GM12878 (cell line): Measurements from ENCODE around the gene TAGLN3. TPM values are rescaled to one million over a fixed set of nuclear protein-coding genes. Genes with fewer than 3 reads are reported as not detected.

Experiments
- ATAC-seq: fragments of 200-7000 bp; cut with Tn5 transposase; 3 replicates; pipeline ENCODE4 v1.9.1; 2020; ENCODE audit warnings: mild to moderate bottlenecking, moderate library complexity
- BruUV-seq: library from RNA; stranded (reverse); fragments of 400-500 nt; replicated peaks from 2 replicates; lab custom pipeline; 2021; lab: Mats Ljungman, UMichigan
- CTCF ChIA-PET: fragments of 300-600 bp; sonication (Branson Sonifier 250); formaldehyde crosslinking; extraction: SDS; loops from one replicate; lab custom pipeline; 2021; ENCODE audit warnings: inconsistent platforms; lab: Yijun Ruan, JAX
- POLR2A ChIA-PET: fragments of 350-600 bp; formaldehyde crosslinking; extraction: SDS; loops from one replicate; lab custom pipeline; 2021; ENCODE audit warnings: inconsistent platforms; lab: Charles Lee
- RAD21 ChIA-PET: fragments of 300-600 bp; sonication (Branson Sonifier 250); formaldehyde crosslinking; loops from one replicate; lab custom pipeline; 2023; ENCODE audit warnings: antibody characterized with exemption; ENCODE audit not compliant: unreplicated experiment; lab: Charles Lee
- SMC1A ChIA-PET: fragments of 300-600 bp; sonication (Branson Sonifier 250); formaldehyde crosslinking; loops from one replicate; lab custom pipeline; 2023; ENCODE audit not compliant: unreplicated experiment, uncharacterized antibody; lab: Charles Lee
- DNase-seq: peaks from one replicate; pipeline ENCODE4 v3.0.0-alpha.2; 2011; ENCODE audit warnings: low read depth, low spot score
- FAIRE-seq: peaks from 3 replicates; lab custom pipeline; 2011; peaks lifted over from hg19 to GRCh38; lab: Jason Lieb, UNC
- H2AFZ ChIP-seq: 2 replicates; pipeline ENCODE4 v1.6.0; 2011; ENCODE audit warnings: low read depth, low read length, control low read depth; ENCODE audit not compliant: control insufficient read depth
- H3K27ac ChIP-seq: 2 replicates; pipeline ENCODE4 v1.5.1; 2011; ENCODE audit warnings: control low read depth; ENCODE audit not compliant: control insufficient read depth, insufficient read depth
- H3K27me3 ChIP-seq, 2 experiments: replicated peaks in 1 of 2; 2 replicates each; pipeline versions ENCODE4 v1.6.0 to v1.6.1; 2011; ENCODE audit warnings: low read length in 1 of 2; ENCODE audit not compliant: control insufficient read depth in 2 of 2, insufficient read depth in 2 of 2
- H3K36me3 ChIP-seq, 2 experiments: 2 replicates each; pipeline ENCODE4 v1.5.1; 2011; ENCODE audit warnings: low read length in 1 of 2; ENCODE audit not compliant: control insufficient read depth in 2 of 2, insufficient read depth in 2 of 2
- H3K4me1 ChIP-seq: 2 replicates; pipeline ENCODE4 v1.6.1; 2011; ENCODE audit warnings: mild to moderate bottlenecking, low read length, moderate library complexity, mixed read lengths; ENCODE audit not compliant: control insufficient read depth, insufficient read depth
- H3K4me2 ChIP-seq: 2 replicates; pipeline ENCODE4 v1.6.0; 2011; ENCODE audit warnings: control low read depth; ENCODE audit not compliant: control insufficient read depth, insufficient read depth
- H3K4me3 ChIP-seq: fragments of 200-600 bp; sonication (generic); 2 replicates; pipeline ENCODE4 v1.5.1; 2016
- H3K79me2 ChIP-seq: 2 replicates; pipeline ENCODE4 v1.6.0; 2011; ENCODE audit warnings: low read length; ENCODE audit not compliant: control insufficient read depth, insufficient read depth
- H3K9ac ChIP-seq: 2 replicates; pipeline ENCODE4 v1.8.0; 2011; ENCODE audit warnings: low read length, control low read depth, mixed read lengths; ENCODE audit not compliant: control insufficient read depth, insufficient read depth
- H3K9me3 ChIP-seq: replicated peaks from 3 replicates; pipeline ENCODE4 v1.5.1; 2011; ENCODE audit warnings: mild to moderate bottlenecking, low read length; ENCODE audit not compliant: control insufficient read depth, insufficient read depth
- H4K20me1 ChIP-seq: 2 replicates; pipeline ENCODE4 v1.6.0; 2011; ENCODE audit not compliant: control insufficient read depth, insufficient read depth
- CTCF ChIP-seq, 3 experiments: IDR thresholded peaks in 2 of 3; conservative IDR thresholded peaks in 1 of 3; 2 replicates each; pipeline ENCODE4 v1.5.1; 2011; ENCODE audit warnings: low read depth in 3 of 3, low read length in 3 of 3, mild to moderate bottlenecking in 3 of 3, control low read depth in 2 of 3, moderate library complexity in 2 of 3, inconsistent platforms in 1 of 3, mixed read lengths in 1 of 3; ENCODE audit not compliant: control insufficient read depth in 2 of 3, insufficient read depth in 1 of 3; ENCODE audit errors: extremely low read depth in 1 of 3
- CUX1 ChIP-seq: IDR thresholded peaks from 2 replicates; pipeline ENCODE4 v1.6.1; 2012; ENCODE audit warnings: improper control_type of control experiment, low read depth, low read length; ENCODE audit not compliant: insufficient replicate concordance
- EZH2 ChIP-seq: IDR thresholded peaks from 2 replicates; pipeline ENCODE4 v1.6.1; 2012; ENCODE audit warnings: low read depth, mild to moderate bottlenecking, control low read depth, inconsistent platforms, low read length, borderline replicate concordance; ENCODE audit not compliant: control insufficient read depth
- HDGF ChIP-seq: fragments of 450-650 bp; IDR thresholded peaks from 2 replicates; pipeline ENCODE4 v1.6.1; 2016; ENCODE audit warnings: antibody characterized with exemption
- NFIC ChIP-seq: IDR thresholded peaks from 2 replicates; pipeline ENCODE4 v1.6.1; 2012; ENCODE audit warnings: low read depth, mild to moderate bottlenecking, inconsistent platforms, low read length, moderate library complexity
- NKRF ChIP-seq: fragments of 450-650 bp; conservative IDR thresholded peaks from 2 replicates; pipeline ENCODE4 v1.6.1; 2017; ENCODE audit warnings: mild to moderate bottlenecking, moderate library complexity
- POLR2A ChIP-seq: IDR thresholded peaks from 2 replicates; pipeline ENCODE4 v1.6.1; 2011; ENCODE audit warnings: low read depth, mild to moderate bottlenecking, low read length
- ZNF687 ChIP-seq: fragments of 450-650 bp; IDR thresholded peaks from 2 replicates; pipeline ENCODE4 v1.6.1; 2017; ENCODE audit warnings: mild to moderate bottlenecking, moderate library complexity
- WGBS: methylation state at CpG from one replicate; pipeline ENCODE4 v1.1.6; 2016; ENCODE audit warnings: low lambda C conversion rate; ENCODE audit not compliant: insufficient replicate concordance, insufficient coverage; ENCODE audit errors: missing lambda C conversion rate; 5-methylcytosine and 5-hydroxymethylcytosine counted together
- in situ Hi-C: fragments of 300-500 bp; cut with MboI; formaldehyde crosslinking; loops from 9 replicates; pipeline ENCODE4 v1.14.3; 2018; ENCODE audit warnings: mixed read lengths
- intact Hi-C: fragments of 100-400 bp; cut with micrococcal nuclease; formaldehyde crosslinking; loops from one replicate; pipeline ENCODE4 v1.14.2; 2022; ENCODE audit not compliant: unreplicated experiment
- polyA plus RNA-seq, 11 experiments: library from polyadenylated mRNA; depleted of rRNA in 4 of 11; unstranded in 6 of 11; stranded (reverse) in 5 of 11; fragments of >200 nt; fragmentation: Nextera tagmentation in 4 of 11; fragmentation: Illumina TruSeq in 1 of 11; extraction: Ambion mirVana in 4 of 11; extraction: Trizol in 1 of 11; gene quantifications; 1 replicate in 1 of 11; 2 replicates in 10 of 11; pipeline versions ENCODE4 v1.2.1 to v1.2.3, GENCODE V29; 2011 to 2016; ENCODE audit warnings: inconsistent platforms in 2 of 11, missing spikeins in 2 of 11, low read depth in 1 of 11
- total RNA-seq, 4 experiments: library from RNA; depleted of rRNA in 3 of 4; stranded (reverse); fragments of >200 nt in 3 of 4; fragmentation: Illumina TruSeq in 1 of 4; extraction: Trizol in 1 of 4; gene quantifications; 2 replicates each; pipeline versions ENCODE4 v1.2.1 to v1.2.3, GENCODE V29; 2013 to 2021

The TAGLN3 gene
- total and polyA plus RNA-seq, 10 of the 15 experiments (the other 5 are each of a cell fraction or from before 2014, with no cell fraction given) = 0.06 to 0.53 (median 0.12) TPM; not detected in 3

- SMC1A ChIA-PET = interaction anchor here (15.1 kb wide), 1 partner anchor 26 kb away, joined by 417 read pairs; the partner anchor contains the start of gene TAGLN3
- CTCF ChIA-PET = interaction anchor here (0.5 to 2.0 kb wide), 3 partner anchors 14 to 520 kb away, joined by 3 to 9 read pairs (median 3); no protein-coding TSS in a partner anchor
- RAD21 ChIA-PET = no interaction called here
- no TSS peak for BruUV-seq
- WGBS = 4% methylated on average over 1 of the region's 1 CpG
- ATAC-seq (no peak), DNase-seq (no peak), FAIRE-seq (no peak)
- Histone ChIP-seq H2AFZ (no peak overlapping the region), H3K4me1 (no peaks in the 10 kb centered on the region), H3K4me3 (no peak overlapping the region), H3K27ac (no peak overlapping the region), H3K27me3 (no peaks in the 10 kb centered on the region; a peak in 1 of 4 replicates), H3K9ac (no peak overlapping the region), H3K79me2 (no peaks in the 10 kb centered on the region), H3K4me2 (no peak overlapping the region), H3K9me3 (no peaks in the 10 kb centered on the region; the same call in 2 of the 3 replicates), H3K36me3 (no peaks in the 10 kb centered on the region), H4K20me1 (no peaks in the 10 kb centered on the region)
- intact Hi-C loops = no loop called here
- in situ Hi-C loops = no loop called here
- POLR2A ChIA-PET = interaction anchor here (0.7 to 0.9 kb wide), 2 partner anchors 13 to 24 kb away, joined by 4 to 6 read pairs; no protein-coding TSS in a partner anchor
- TF ChIP-seq HDGF (no peak), CTCF (IDR thresholded peaks at IDR 0.05 in 2 of 3, conservative IDR thresholded peaks at IDR 0.05 in 1 of 3; ENCODE audit: control insufficient read depth in 2 of 3, extremely low read depth in 1 of 3, insufficient read depth in 1 of 3, low read depth in 3 of 3, low read length in 3 of 3) (no peak), ZNF687 (no peak), POLR2A (no peak), NFIC (no peak), NKRF (no peak), CUX1 (no peak), EZH2 (no peak)
These were observed 22.0 kb downstream of the TAGLN3 start for GRCh38 chr3:112020674-112021085.
